COLO668 (cell line): ENCODE results near the gene CAMP.
"Not testable (repeated sequence)": the region's sequence is repeated elsewhere in the genome, so short reads cannot be mapped to it uniquely, and the experiment has no call there.

Source experiments
- DNase-seq: peaks from one replicate; lab custom pipeline; 2025; ENCODE audit not compliant: unreplicated experiment; lab: John Stamatoyannopoulos, UW

Gene CAMP

GRCh38 chr3:48256557-48256956, 33.3 kb downstream of the CAMP start:
- DNase-seq = no peak

- no peak for DNase-seq
Measured at GRCh38 chr3:48258530-48258929, 35.2 kb downstream of the CAMP start.

- DNase-seq = no peak
Measured at GRCh38 chr3:48267782-48268181, 44.5 kb downstream of the CAMP start.

GRCh38 chr3:48268381-48268935, 45.2 kb downstream of the CAMP start:
- peak; percentile 73 for DNase-seq

GRCh38 chr3:48268936-48269561, 45.8 kb downstream of the CAMP start:
- DNase-seq = no peak

- no peak for DNase-seq
Measured at GRCh38 chr3:48269592-48269991, 46.3 kb downstream of the CAMP start.

- DNase-seq = no peak
Measured at GRCh38 chr3:48270306-48270705, 47.0 kb downstream of the CAMP start.

- DNase-seq = not testable (repeated sequence)
Measured at GRCh38 chr3:48271223-48271622, 47.9 kb downstream of the CAMP start.

GRCh38 chr3:48271763-48272498, 48.6 kb downstream of the CAMP start:
- DNase-seq = no peak

GRCh38 chr3:48273594-48274211, 50.4 kb downstream of the CAMP start:
- peak; percentile 45 for DNase-seq

- DNase-seq = no peak
Measured at GRCh38 chr3:48274452-48274851, 51.2 kb downstream of the CAMP start.
